ENCODE measurements around the gene FBXW8.

FBXW8 gene

GRCh38 chr12:116882742-116883141 is 28.0 kb upstream of the FBXW8 start:
- Histone ChIP-seq H3K4me3 (no peak overlapping the region), H3K9ac (ENCODE audit: insufficient read length) (no peak overlapping the region), H3K27ac (no peak overlapping the region), H3K9me3 (ENCODE audit: low read depth, low read length) (no peaks in the 10 kb centered on the region), H3K36me3 (ENCODE audit: insufficient read depth, low read length) (no peaks in the 10 kb centered on the region)
- no peak for TF ChIP-seq POLR2AphosphoS5 (IDR thresholded peaks at IDR 0.05; ENCODE audit: borderline replicate concordance, low read depth, low read length)
- TF ChIP-seq EZH2 (IDR thresholded peaks at IDR 0.05): no peak
- TF ChIP-seq FOXP2 (optimal IDR thresholded peaks at IDR 0.05; ENCODE audit: control extremely low read depth, extremely low read length, insufficient read depth): no peak
- no peak for DNase-seq (ENCODE audit: low read depth, low spot score)

- no peak overlapping the region for H3K9ac ChIP-seq (ENCODE audit: insufficient read length)
- H3K9me3 ChIP-seq (ENCODE audit: low read depth, low read length): no peaks in the 10 kb centered on the region
- H3K27ac ChIP-seq: no peak overlapping the region
- TF ChIP-seq FOXP2 (optimal IDR thresholded peaks at IDR 0.05; ENCODE audit: control extremely low read depth, extremely low read length, insufficient read depth) (no peak), POLR2AphosphoS5 (IDR thresholded peaks at IDR 0.05; ENCODE audit: borderline replicate concordance, low read depth, low read length) (no peak), EZH2 (IDR thresholded peaks at IDR 0.05) (no peak)
- no peak overlapping the region for H3K4me3 ChIP-seq
- H3K36me3 ChIP-seq (ENCODE audit: insufficient read depth, low read length): no peaks in the 10 kb centered on the region
- DNase-seq (ENCODE audit: low read depth, low spot score): no peak
Measured at GRCh38 chr12:116884871-116885270, 25.9 kb upstream of the FBXW8 start.

GRCh38 chr12:116885491-116885890 is 25.3 kb upstream of the FBXW8 start:
- TF ChIP-seq POLR2AphosphoS5 (IDR thresholded peaks at IDR 0.05; ENCODE audit: borderline replicate concordance, low read depth, low read length): no peak
- no peak for TF ChIP-seq EZH2 (IDR thresholded peaks at IDR 0.05)
- TF ChIP-seq FOXP2 (optimal IDR thresholded peaks at IDR 0.05; ENCODE audit: control extremely low read depth, extremely low read length, insufficient read depth): no peak
- H3K36me3 ChIP-seq (ENCODE audit: insufficient read depth, low read length): no peaks in the 10 kb centered on the region

GRCh38 chr12:116887244-116887643 is 23.5 kb upstream of the FBXW8 start:
- TF ChIP-seq EZH2 (IDR thresholded peaks at IDR 0.05) (no peak), POLR2AphosphoS5 (IDR thresholded peaks at IDR 0.05; ENCODE audit: borderline replicate concordance, low read depth, low read length) (no peak), FOXP2 (optimal IDR thresholded peaks at IDR 0.05; ENCODE audit: control extremely low read depth, extremely low read length, insufficient read depth) (no peak)
- no peak overlapping the region for H3K4me3 ChIP-seq
- H3K36me3 ChIP-seq (ENCODE audit: insufficient read depth, low read length): no peaks in the 10 kb centered on the region
- H3K9ac ChIP-seq (ENCODE audit: insufficient read length): no peak overlapping the region
- no peak overlapping the region for H3K27ac ChIP-seq
- H3K9me3 ChIP-seq (ENCODE audit: low read depth, low read length): no peaks in the 10 kb centered on the region
- no peak for DNase-seq (ENCODE audit: low read depth, low spot score)

More at GRCh38 chr12:116885491-116885890, 25.3 kb upstream of the FBXW8 start:
- H3K9ac ChIP-seq (ENCODE audit: insufficient read length): no peak overlapping the region
- no peaks in the 10 kb centered on the region for H3K9me3 ChIP-seq (ENCODE audit: low read depth, low read length)
- no peak for DNase-seq (ENCODE audit: low read depth, low spot score)
- no peak overlapping the region for H3K27ac ChIP-seq
- no peak overlapping the region for H3K4me3 ChIP-seq

- Histone ChIP-seq H3K4me3 (no peak overlapping the region), H3K9ac (ENCODE audit: insufficient read length) (no peak overlapping the region), H3K9me3 (ENCODE audit: low read depth, low read length) (no peaks in the 10 kb centered on the region), H3K36me3 (ENCODE audit: insufficient read depth, low read length) (no peaks in the 10 kb centered on the region), H3K27ac (no peak overlapping the region)
- DNase-seq (ENCODE audit: low read depth, low spot score): no peak
- TF ChIP-seq FOXP2 (optimal IDR thresholded peaks at IDR 0.05; ENCODE audit: control extremely low read depth, extremely low read length, insufficient read depth) (no peak), POLR2AphosphoS5 (IDR thresholded peaks at IDR 0.05; ENCODE audit: borderline replicate concordance, low read depth, low read length) (no peak), EZH2 (IDR thresholded peaks at IDR 0.05) (no peak)
Measured at GRCh38 chr12:116887897-116888296, 22.9 kb upstream of the FBXW8 start.

- H3K27ac ChIP-seq: no peak overlapping the region
- no peak overlapping the region for H3K4me3 ChIP-seq
- H3K9ac ChIP-seq (ENCODE audit: insufficient read length): no peak overlapping the region
- no peak for TF ChIP-seq EZH2 (IDR thresholded peaks at IDR 0.05)
- TF ChIP-seq FOXP2 (optimal IDR thresholded peaks at IDR 0.05; ENCODE audit: control extremely low read depth, extremely low read length, insufficient read depth): no peak
- no peak for TF ChIP-seq POLR2AphosphoS5 (IDR thresholded peaks at IDR 0.05; ENCODE audit: borderline replicate concordance, low read depth, low read length)
- DNase-seq (ENCODE audit: low read depth, low spot score): no peak
- no peaks in the 10 kb centered on the region for H3K9me3 ChIP-seq (ENCODE audit: low read depth, low read length)
- no peaks in the 10 kb centered on the region for H3K36me3 ChIP-seq (ENCODE audit: insufficient read depth, low read length)
Measured at GRCh38 chr12:116890330-116890729, 20.4 kb upstream of the FBXW8 start.

GRCh38 chr12:116891019-116891418 is 19.7 kb upstream of the FBXW8 start:
- TF ChIP-seq FOXP2 (optimal IDR thresholded peaks at IDR 0.05; ENCODE audit: control extremely low read depth, extremely low read length, insufficient read depth): no peak
- no peak for TF ChIP-seq POLR2AphosphoS5 (IDR thresholded peaks at IDR 0.05; ENCODE audit: borderline replicate concordance, low read depth, low read length)
- TF ChIP-seq EZH2 (IDR thresholded peaks at IDR 0.05): no peak
- Histone ChIP-seq H3K9me3 (ENCODE audit: low read depth, low read length) (no peaks in the 10 kb centered on the region), H3K27ac (no peak overlapping the region), H3K4me3 (no peak overlapping the region), H3K36me3 (ENCODE audit: insufficient read depth, low read length) (no peaks in the 10 kb centered on the region), H3K9ac (ENCODE audit: insufficient read length) (no peak overlapping the region)
- DNase-seq (ENCODE audit: low read depth, low spot score): no peak

GRCh38 chr12:116892349-116893140 is 18.2 kb upstream of the FBXW8 start:
- DNase-seq (ENCODE audit: low read depth, low spot score): no peak
- TF ChIP-seq EZH2 (IDR thresholded peaks at IDR 0.05) (no peak), FOXP2 (optimal IDR thresholded peaks at IDR 0.05; ENCODE audit: control extremely low read depth, extremely low read length, insufficient read depth) (no peak), POLR2AphosphoS5 (IDR thresholded peaks at IDR 0.05; ENCODE audit: borderline replicate concordance, low read depth, low read length) (no peak)
- H3K27ac ChIP-seq: no peak overlapping the region
- H3K9me3 ChIP-seq (ENCODE audit: low read depth, low read length): no peaks in the 10 kb centered on the region
- H3K36me3 ChIP-seq (ENCODE audit: insufficient read depth, low read length): no peaks in the 10 kb centered on the region
- H3K4me3 ChIP-seq: no peak overlapping the region
- no peak overlapping the region for H3K9ac ChIP-seq (ENCODE audit: insufficient read length)
